IMR-90 (cell line): ENCODE measurements around the gene CACNA1G.

Source experiments
- BHLHE40 ChIP-seq: fragments of 150-350 bp; IDR thresholded peaks from 2 replicates; pipeline ENCODE4 v1.6.1; 2016; ENCODE audit warnings: mild to moderate bottlenecking, low read depth, low read length
- CEBPB ChIP-seq: IDR thresholded peaks from 2 replicates; pipeline ENCODE4 v1.6.1; 2012; ENCODE audit warnings: low read depth, low read length, improper control_type of control experiment
- CTCF ChIP-seq: conservative IDR thresholded peaks from 2 replicates; pipeline ENCODE4 v1.5.1; 2012; ENCODE audit warnings: mild to moderate bottlenecking, low read depth, low read length, improper control_type of control experiment
- FOS ChIP-seq: fragments of 150-350 bp; IDR thresholded peaks from 2 replicates; pipeline ENCODE4 v1.6.1; 2016; ENCODE audit warnings: low read depth, low read length
- MXI1 ChIP-seq: IDR thresholded peaks from 2 replicates; pipeline ENCODE4 v1.6.1; 2012; ENCODE audit warnings: low read depth, mild to moderate bottlenecking, low read length, moderate library complexity, borderline replicate concordance
- NFE2L2 ChIP-seq: fragments of 150-350 bp; IDR thresholded peaks from 2 replicates; pipeline ENCODE4 v1.6.1; 2016; ENCODE audit warnings: low read depth, mild to moderate bottlenecking, low read length
- POLR2A ChIP-seq: IDR thresholded peaks from 2 replicates; pipeline ENCODE4 v1.6.1; 2012; ENCODE audit warnings: mild to moderate bottlenecking, low read depth, low read length
- RAD21 ChIP-seq: IDR thresholded peaks from 2 replicates; pipeline ENCODE4 v1.6.1; 2012; ENCODE audit warnings: low read length, improper control_type of control experiment
- RCOR1 ChIP-seq: IDR thresholded peaks from 2 replicates; pipeline ENCODE4 v1.6.1; 2012; ENCODE audit warnings: mild to moderate bottlenecking, low read length, improper control_type of control experiment; ENCODE audit not compliant: insufficient replicate concordance
- RFX5 ChIP-seq: IDR thresholded peaks from 2 replicates; pipeline ENCODE4 v1.8.0; 2012; ENCODE audit warnings: low read depth, mild to moderate bottlenecking, low read length, moderate library complexity
- SMC3 ChIP-seq: fragments of 150-350 bp; IDR thresholded peaks from 2 replicates; pipeline ENCODE4 v1.6.1; 2016; ENCODE audit warnings: low read depth, mild to moderate bottlenecking, antibody characterized with exemption, low read length, moderate library complexity
- USF2 ChIP-seq: fragments of 150-350 bp; IDR thresholded peaks from 2 replicates; pipeline ENCODE4 v1.6.1; 2017; ENCODE audit warnings: mild to moderate bottlenecking, antibody characterized with exemption, low read length, low read depth

- TF ChIP-seq CTCF (no peak), SMC3 (no peak), POLR2A (no peak), RAD21 (no peak), RFX5 (no peak), CEBPB (no peak), MXI1 (no peak), FOS (no peak), BHLHE40 (no peak), USF2 (no peak), RCOR1 (no peak), NFE2L2 (no peak)
Observed at GRCh38 chr17:50533720-50534148, 26.8 kb upstream of the CACNA1G start.
